Transverse colon (tissue), 4 donors: ENCODE measurements around the gene CTSO. TPM values are rescaled to one million over a fixed set of nuclear protein-coding genes. Genes with fewer than 3 reads are reported as not detected.

Experiments
- DNase-seq: peaks from one replicate; pipeline ENCODE4 v3.0.0-alpha.2; 2019
- H3K27ac ChIP-seq, 4 donors: fragments of 200-600 bp; sonication (generic); 2 replicates each; pipeline ENCODE4 v1.5.1; 2016 to 2018; ENCODE audit warnings: inconsistent platforms in 4 of 4
- H3K27me3 ChIP-seq: fragments of 200-600 bp; sonication (generic); 2 replicates; pipeline ENCODE4 v1.5.1; 2017; ENCODE audit warnings: inconsistent platforms
- H3K36me3 ChIP-seq, 4 donors: fragments of 200-600 bp; sonication (generic); 2 replicates each; pipeline ENCODE4 v1.5.1; 2017 to 2019; ENCODE audit warnings: inconsistent platforms in 4 of 4
- H3K4me1 ChIP-seq, 4 donors: fragments of 200-600 bp; sonication (generic); 2 replicates each; pipeline ENCODE4 v1.5.1; 2017 to 2020; ENCODE audit warnings: inconsistent platforms in 4 of 4
- H3K4me3 ChIP-seq, 4 donors: fragments of 200-600 bp; sonication (generic); 1 replicate in 1 of 4; 2 replicates in 3 of 4; pipeline versions ENCODE4 v1.5.1 to v1.6.1; 2017 to 2019; ENCODE audit warnings: inconsistent platforms in 4 of 4
- H3K9me3 ChIP-seq, 2 donors: fragments of 200-600 bp; sonication (generic); 2 replicates each; pipeline ENCODE4 v1.5.1; 2017 to 2019; ENCODE audit warnings: inconsistent platforms in 2 of 2
- CTCF ChIP-seq, 5 experiments: fragments of 200-600 bp in 3 of 5; fragments of 450-650 bp in 2 of 5; sonication (generic) in 3 of 5; IDR thresholded peaks; 1 replicate in 2 of 5; 2 replicates in 3 of 5; pipeline ENCODE4 v1.5.1; 2016 to 2017; ENCODE audit warnings: antibody characterized with exemption in 5 of 5, inconsistent platforms in 3 of 5, mild to moderate bottlenecking in 2 of 5, moderate library complexity in 1 of 5
- EP300 ChIP-seq: sonication (generic); formaldehyde crosslinking; IDR thresholded peaks from one replicate; pipeline ENCODE4 v1.6.1; 2017; ENCODE audit warnings: antibody characterized with exemption, low read depth
- POLR2A ChIP-seq: fragments of 450-650 bp; IDR thresholded peaks from one replicate; pipeline ENCODE4 v1.6.1; 2016; ENCODE audit warnings: antibody characterized with exemption, mild to moderate bottlenecking, moderate library complexity
- POLR2AphosphoS5 ChIP-seq, 3 donors: sonication (generic); formaldehyde crosslinking; IDR thresholded peaks; one replicate each; pipeline ENCODE4 v1.6.1; 2016; ENCODE audit warnings: antibody characterized with exemption in 3 of 3
- WGBS, 2 donors: methylation state at CpG; one replicate each; pipeline ENCODE4 v1.1.5; 2018; ENCODE audit warnings: low coverage in 1 of 2; 5-methylcytosine and 5-hydroxymethylcytosine counted together
- in situ Hi-C, 4 donors: fragments of 200-750 bp; cut with MboI; loops; one replicate each; pipeline versions ENCODE4 v1.15.0 to v1.15.1; 2017; ENCODE audit warnings: low sequenced_read_pairs in 3 of 4, low pct_ligation_motif_present in 1 of 4, low pct_unique_long_range_greater_than_20kb in 1 of 4
- intact Hi-C: fragments of 100-400 bp; cut with DNase I; formaldehyde crosslinking; loops from one replicate; pipeline ENCODE4 v1.15.1; 2023; ENCODE audit warnings: low total_unique reads
- total RNA-seq, 4 donors: library from RNA; depleted of rRNA; stranded (reverse); fragments of >200 nt; gene quantifications; one replicate each; pipeline ENCODE4 v1.1.0, GENCODE V29; 2016

CTSO gene
- total RNA-seq, 4 donors from 2014 or later = 8.2 to 18.7 (median 12.5) TPM; not detected in 1

- WGBS, 2 donors = 66 to 89% methylated on average over 1 of the region's 1 CpG
These were observed 46.1 kb downstream of the CTSO start for GRCh38 chr4:155907556-155907955.

GRCh38 chr4:155906554-155907247, 47.0 kb downstream of the CTSO start:
- no peak for DNase-seq
- 48 to 58% methylated on average over 6 of the region's 6 CpGs for WGBS, 2 donors
- TF ChIP-seq EP300 (no peak), POLR2A (no peak), CTCF (IDR thresholded peaks at IDR 0.05) (no peak)
- Histone ChIP-seq H3K4me3 (no peak overlapping the region), H3K4me1 (no peaks in the 10 kb centered on the region), H3K9me3 (no peaks in the 10 kb centered on the region), H3K36me3 (no peaks in the 10 kb centered on the region), H3K27ac (no peak overlapping the region), H3K27me3 (no peaks in the 10 kb centered on the region)
- intact Hi-C loops = no loop called here
- in situ Hi-C loops = no loop called here

More at GRCh38 chr4:155907556-155907955, 46.1 kb downstream of the CTSO start:
- in situ Hi-C loops = no loop called here
- H3K27me3 ChIP-seq = no peaks in the 10 kb centered on the region
- DNase-seq = no peak
- no peak overlapping the region for H3K4me3 ChIP-seq
- no peak for TF ChIP-seq EP300
- intact Hi-C loops = no loop called here
- no peaks in the 10 kb centered on the region for H3K36me3 ChIP-seq
- H3K27ac ChIP-seq = no peak overlapping the region
- no peaks in the 10 kb centered on the region for H3K4me1 ChIP-seq
- H3K9me3 ChIP-seq = no peaks in the 10 kb centered on the region

- no peak overlapping the region for H3K27ac ChIP-seq
- TF ChIP-seq POLR2A = no peak
- no peak for TF ChIP-seq EP300
- no peak for TF ChIP-seq POLR2AphosphoS5 (IDR thresholded peaks at IDR 0.05)
- no peak for TF ChIP-seq CTCF (IDR thresholded peaks at IDR 0.05)
- no peaks in the 10 kb centered on the region for H3K9me3 ChIP-seq
- no peak for DNase-seq
- in situ Hi-C loops (no loop called here), intact Hi-C loops (no loop called here)
- H3K36me3 ChIP-seq = no peaks in the 10 kb centered on the region
- no peaks in the 10 kb centered on the region for H3K4me1 ChIP-seq
- no peak overlapping the region for H3K4me3 ChIP-seq
- 25 to 48% methylated on average over 3 of the region's 3 CpGs for WGBS, 2 donors
- no peaks in the 10 kb centered on the region for H3K27me3 ChIP-seq
These were observed 49.3 kb downstream of the CTSO start for GRCh38 chr4:155904331-155904730.

- no peak within 1 kb of the TSS for H3K4me3 ChIP-seq
- no peaks in the 10 kb centered on the region for H3K4me1 ChIP-seq
- DNase-seq = no peak
- no peaks in the 10 kb centered on the region for H3K9me3 ChIP-seq
- 37 to 55% methylated on average over 1 of the region's 1 CpG for WGBS, 2 donors
- no peaks in the 10 kb centered on the region for H3K36me3 ChIP-seq
- in situ Hi-C loops (no loop called here), intact Hi-C loops (no loop called here)
- TF ChIP-seq POLR2A (no peak), EP300 (no peak), CTCF (IDR thresholded peaks at IDR 0.05) (no peak), POLR2AphosphoS5 (IDR thresholded peaks at IDR 0.05) (no peak)
- H3K27me3 ChIP-seq = no peaks in the 10 kb centered on the region
- no peak within 1 kb of the TSS for H3K27ac ChIP-seq
These were observed 50.2 kb downstream of the CTSO start, which contains the start of gene TDO2 for GRCh38 chr4:155903453-155903852. Gene TDO2 (plus strand): TSS chr4:155903696. CDS start chr4:155903759, 63 bp downstream.

- Histone ChIP-seq H3K36me3 (no peaks in the 10 kb centered on the region), H3K4me1 (no peaks in the 10 kb centered on the region), H3K27ac (no peak overlapping the region), H3K9me3 (no peaks in the 10 kb centered on the region), H3K27me3 (no peaks in the 10 kb centered on the region), H3K4me3 (no peak overlapping the region)
- in situ Hi-C loops = no loop called here
- no peak for DNase-seq
- TF ChIP-seq EP300 = no peak
- no peak for TF ChIP-seq CTCF (IDR thresholded peaks at IDR 0.05)
- no peak for TF ChIP-seq POLR2AphosphoS5 (IDR thresholded peaks at IDR 0.05)
- no peak for TF ChIP-seq POLR2A
- intact Hi-C loops = no loop called here
- WGBS, 2 donors = 81 to 91% methylated on average over 2 of the region's 2 CpGs
These were observed 52.7 kb downstream of the CTSO start for GRCh38 chr4:155901013-155901412.
